Caco-2 (cell line): Measurements from ENCODE around the gene PRKAG2. TPM values are rescaled to one million over a fixed set of nuclear protein-coding genes. Genes with fewer than 3 reads are reported as not detected.

Experiments used
- BruUV-seq: library from RNA; stranded (reverse); fragments of 400-500 nt; replicated peaks from 2 replicates; lab custom pipeline; 2021; lab: Mats Ljungman, UMichigan
- CTCF ChIA-PET: fragments of 300-600 bp; sonication (Branson Sonifier 250); formaldehyde crosslinking; loops from one replicate; lab custom pipeline; 2022; ENCODE audit warnings: antibody characterized with exemption; lab: Charles Lee
- POLR2A ChIA-PET: fragments of 300-600 bp; sonication (Branson Sonifier 250); formaldehyde crosslinking; loops from one replicate; lab custom pipeline; 2022; ENCODE audit warnings: antibody characterized with exemption; lab: Charles Lee
- DNase-seq, 2 experiments: peaks; one replicate each; pipeline versions ENCODE4 v3.0.0 to v3.0.0-alpha.2; 2020 to 2022
- H3K27me3 ChIP-seq: replicated peaks from 2 replicates; pipeline ENCODE4 v1.6.0; 2011; ENCODE audit warnings: low read length; ENCODE audit not compliant: control insufficient read depth, insufficient read depth
- H3K36me3 ChIP-seq: 2 replicates; pipeline ENCODE4 v1.5.1; 2011; ENCODE audit warnings: low read length; ENCODE audit not compliant: control insufficient read depth, insufficient read depth
- H3K4me1 ChIP-seq: fragments of 250-450 bp; sonication (Bioruptor Pico); 2 replicates; pipeline ENCODE4 v1.5.1; 2020; ENCODE audit warnings: mild to moderate bottlenecking
- H3K4me3 ChIP-seq: 2 replicates; pipeline ENCODE4 v1.5.1; 2011; ENCODE audit warnings: low read depth, mild to moderate bottlenecking, control low read depth, low read length
- H3K9me3 ChIP-seq: fragments of 250-450 bp; sonication (Bioruptor Pico); 2 replicates; pipeline ENCODE4 v1.5.1; 2020; ENCODE audit warnings: mild to moderate bottlenecking, moderate library complexity
- H3K27ac Mint-ChIP-seq: one replicate; pipeline ENCODE4 v1.8.0; 2022; ENCODE audit warnings: mixed read lengths; ENCODE audit not compliant: unreplicated experiment
- H3K27me3 Mint-ChIP-seq: one replicate; pipeline ENCODE4 v1.8.0; 2022; ENCODE audit warnings: mixed read lengths; ENCODE audit not compliant: insufficient read depth, unreplicated experiment
- H3K36me3 Mint-ChIP-seq: one replicate; pipeline ENCODE4 v1.8.0; 2022; ENCODE audit warnings: mild to moderate bottlenecking, mixed read lengths; ENCODE audit not compliant: insufficient read depth, unreplicated experiment
- H3K4me1 Mint-ChIP-seq: one replicate; pipeline ENCODE4 v1.8.0; 2022; ENCODE audit warnings: low read depth, mixed read lengths; ENCODE audit not compliant: unreplicated experiment
- H3K4me3 Mint-ChIP-seq: one replicate; pipeline ENCODE4 v1.8.0; 2022; ENCODE audit warnings: mild to moderate bottlenecking, moderate library complexity, mixed read lengths; ENCODE audit not compliant: unreplicated experiment
- H3K9me3 Mint-ChIP-seq: one replicate; pipeline ENCODE4 v1.8.0; 2022; ENCODE audit warnings: mixed read lengths; ENCODE audit not compliant: unreplicated experiment
- intact Hi-C: fragments of 100-400 bp; cut with micrococcal nuclease; formaldehyde crosslinking; loops from one replicate; pipeline ENCODE4 v1.10.0; 2022; ENCODE audit not compliant: unreplicated experiment
- total RNA-seq: library from RNA; stranded (reverse); gene quantifications from 2 replicates; pipeline ENCODE4 v1.2.3, GENCODE V29; 2022
- TF ChIP-seq, protein P1 (sequence below), 2 experiments: fragments of 200-600 bp in 1 of 2; IDR thresholded peaks; 1 replicate in 1 of 2; 2 replicates in 1 of 2; pipeline versions ENCODE4 v1.5.1 to v1.8.0; 2011 to 2022; ENCODE audit warnings: antibody characterized with exemption in 1 of 2, control low read depth in 1 of 2, inconsistent platforms in 1 of 2, low read depth in 1 of 2, low read length in 1 of 2, mild to moderate bottlenecking in 1 of 2, moderate library complexity in 1 of 2; ENCODE audit not compliant: insufficient read depth in 1 of 2, severe bottlenecking in 1 of 2, unreplicated experiment in 1 of 2

The PRKAG2 gene
- total RNA-seq, 1 experiment from 2014 or later, result 15.9 TPM

DNA sequence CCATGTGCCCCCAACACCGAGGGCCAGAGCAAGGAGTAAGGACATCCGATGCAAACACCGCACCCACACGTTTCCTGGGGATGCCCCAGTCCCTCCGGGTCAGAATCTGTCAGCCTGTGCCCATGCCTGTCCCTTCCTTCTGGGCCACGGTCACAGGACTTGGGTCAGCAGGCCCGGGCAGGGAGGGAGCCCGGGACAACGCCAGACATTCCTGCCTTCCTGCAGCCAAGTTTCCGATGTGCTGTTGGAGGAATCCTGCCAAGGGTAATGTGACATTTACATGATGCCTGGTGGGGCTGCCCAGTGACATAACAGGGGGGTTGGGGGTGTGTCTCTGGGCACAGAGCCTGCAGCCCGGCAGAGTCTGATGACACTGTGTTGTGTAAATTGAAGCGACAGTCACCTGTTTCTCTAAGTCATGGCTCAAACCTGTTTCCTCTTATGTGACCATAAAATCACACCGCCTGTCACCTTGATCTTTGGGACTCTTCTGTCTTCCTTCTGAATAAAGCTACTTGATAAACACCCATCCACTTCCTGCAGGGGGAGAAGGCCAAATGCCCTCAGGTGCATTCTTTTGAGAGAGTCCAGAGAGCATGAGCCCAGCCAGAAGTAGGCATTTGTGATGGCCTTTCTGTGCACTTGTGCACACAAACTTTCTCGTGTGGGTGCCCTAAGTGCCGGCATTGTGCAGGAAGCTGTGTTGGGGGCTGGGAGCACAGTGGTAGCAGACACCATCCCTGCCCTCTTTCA, 181.9 kb downstream of the PRKAG2 start:
- Histone ChIP-seq H3K36me3 (no peaks in the 10 kb centered on the region; the same call in 1 of the 2 replicates), H3K4me3 (no peak overlapping the region), H3K27me3 (no peaks in the 10 kb centered on the region), H3K4me1 (peaks cover 38% of the 10 kb centered on the region), H3K9me3 (no peaks in the 10 kb centered on the region)
- POLR2A ChIA-PET, result no interaction called here
- H3K36me3 Mint-ChIP-seq, result no peaks in the 10 kb centered on the region
- H3K4me1 Mint-ChIP-seq, result peaks cover 22% of the 10 kb centered on the region
- intact Hi-C loops, result loop anchor here (1.0 to 10.0 kb wide), 3 partner anchors 8 to 230 kb away; partner anchors contain the start of gene RHEB
- no TSS peak for BruUV-seq
- CTCF ChIA-PET, result interaction anchor here (1.1 to 1.4 kb wide), 2 partner anchors 11 to 63 kb away, joined by 3 to 9 read pairs; no protein-coding TSS in a partner anchor
- H3K4me3 Mint-ChIP-seq, result peak overlapping the region; percentile 41
- H3K27me3 Mint-ChIP-seq, result no peaks in the 10 kb centered on the region
- peak; percentile 61 to 76 for DNase-seq
- H3K27ac Mint-ChIP-seq, result peak overlapping the region; percentile 60
- TF ChIP-seq, protein P1, sequence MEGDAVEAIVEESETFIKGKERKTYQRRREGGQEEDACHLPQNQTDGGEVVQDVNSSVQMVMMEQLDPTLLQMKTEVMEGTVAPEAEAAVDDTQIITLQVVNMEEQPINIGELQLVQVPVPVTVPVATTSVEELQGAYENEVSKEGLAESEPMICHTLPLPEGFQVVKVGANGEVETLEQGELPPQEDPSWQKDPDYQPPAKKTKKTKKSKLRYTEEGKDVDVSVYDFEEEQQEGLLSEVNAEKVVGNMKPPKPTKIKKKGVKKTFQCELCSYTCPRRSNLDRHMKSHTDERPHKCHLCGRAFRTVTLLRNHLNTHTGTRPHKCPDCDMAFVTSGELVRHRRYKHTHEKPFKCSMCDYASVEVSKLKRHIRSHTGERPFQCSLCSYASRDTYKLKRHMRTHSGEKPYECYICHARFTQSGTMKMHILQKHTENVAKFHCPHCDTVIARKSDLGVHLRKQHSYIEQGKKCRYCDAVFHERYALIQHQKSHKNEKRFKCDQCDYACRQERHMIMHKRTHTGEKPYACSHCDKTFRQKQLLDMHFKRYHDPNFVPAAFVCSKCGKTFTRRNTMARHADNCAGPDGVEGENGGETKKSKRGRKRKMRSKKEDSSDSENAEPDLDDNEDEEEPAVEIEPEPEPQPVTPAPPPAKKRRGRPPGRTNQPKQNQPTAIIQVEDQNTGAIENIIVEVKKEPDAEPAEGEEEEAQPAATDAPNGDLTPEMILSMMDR (IDR thresholded peaks at IDR 0.05; ENCODE audit: insufficient read depth in 1 of 2, low read depth in 1 of 2, low read length in 1 of 2, severe bottlenecking in 1 of 2, unreplicated experiment in 1 of 2), result no peak
- H3K9me3 Mint-ChIP-seq, result no peaks in the 10 kb centered on the region

DNA sequence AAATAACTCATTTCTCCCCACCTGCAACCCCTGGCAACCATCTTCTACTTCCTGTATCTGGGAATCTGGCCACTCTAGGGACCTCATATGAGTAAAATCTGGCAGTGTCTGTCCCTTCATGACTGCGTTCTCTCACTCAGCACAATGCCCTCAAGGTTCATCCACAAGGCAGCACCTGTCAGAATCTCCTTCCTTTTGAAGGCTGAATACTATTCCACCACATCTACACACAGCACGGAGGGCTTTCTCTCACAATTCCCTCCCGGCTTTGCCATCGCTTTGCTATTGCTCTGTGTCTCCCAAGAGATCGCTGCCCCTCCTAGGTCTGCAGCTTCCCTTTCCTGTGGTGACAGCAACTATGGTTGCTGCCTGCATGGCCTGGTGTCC, 182.5 kb downstream of the PRKAG2 start:
- CTCF ChIA-PET, result no interaction called here
- no peak overlapping the region for H3K4me3 ChIP-seq

DNA sequence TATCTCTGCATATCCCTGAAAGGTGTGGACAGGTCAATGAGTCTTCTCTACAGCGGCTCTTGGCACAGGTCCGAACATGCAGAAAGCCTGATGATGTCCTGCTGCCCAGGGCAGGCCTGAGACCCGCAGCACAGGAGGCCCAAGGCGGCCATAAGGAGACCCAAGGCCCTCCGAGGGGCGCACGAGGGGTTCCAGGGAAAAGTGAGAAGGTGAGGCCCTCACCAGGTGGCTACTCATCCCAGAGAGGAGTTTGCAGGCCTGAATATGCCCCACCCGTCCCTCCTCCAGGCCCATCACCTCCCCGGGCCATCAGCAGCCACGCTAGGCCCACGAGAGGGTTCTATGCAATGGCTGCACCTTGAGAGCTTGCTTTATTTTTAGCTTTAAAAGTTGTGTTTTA, 183.8 kb downstream of the PRKAG2 start:
- no peaks in the 10 kb centered on the region for H3K36me3 Mint-ChIP-seq
- TF ChIP-seq, protein P1 (IDR thresholded peaks at IDR 0.05; ENCODE audit: insufficient read depth in 1 of 2, low read depth in 1 of 2, low read length in 1 of 2, severe bottlenecking in 1 of 2, unreplicated experiment in 1 of 2), result no peak
- peaks cover 41% of the 10 kb centered on the region for H3K4me1 ChIP-seq
- H3K27me3 ChIP-seq, result no peaks in the 10 kb centered on the region
- no peaks in the 10 kb centered on the region for H3K27me3 Mint-ChIP-seq
- no TSS peak for BruUV-seq
- peaks cover 22% of the 10 kb centered on the region for H3K4me1 Mint-ChIP-seq
- ChIA-PET CTCF (interaction anchor here (1.3 kb wide), 1 partner anchor 61 kb away, joined by 5 read pairs; no protein-coding TSS in a partner anchor), POLR2A (no interaction called here)
- no peak for DNase-seq
- H3K4me3 Mint-ChIP-seq, result no peak overlapping the region
- no peak overlapping the region for H3K4me3 ChIP-seq
- H3K9me3 ChIP-seq, result no peaks in the 10 kb centered on the region
- intact Hi-C loops, result loop anchor here (10.0 kb wide), 1 partner anchor 228 kb away; no protein-coding TSS in a partner anchor
- H3K27ac Mint-ChIP-seq, result no peak overlapping the region
- H3K9me3 Mint-ChIP-seq, result no peaks in the 10 kb centered on the region
- H3K36me3 ChIP-seq, result no peaks in the 10 kb centered on the region; the same call in 1 of the 2 replicates

More for the DNA sequence above, 182.5 kb downstream of the PRKAG2 start:
- Mint-ChIP-seq H3K4me1 (peaks cover 22% of the 10 kb centered on the region), H3K27ac (peak overlapping the region; percentile 60), H3K27me3 (no peaks in the 10 kb centered on the region), H3K36me3 (no peaks in the 10 kb centered on the region), H3K9me3 (no peaks in the 10 kb centered on the region), H3K4me3 (no peak overlapping the region)
- H3K27me3 ChIP-seq, result no peaks in the 10 kb centered on the region
- H3K4me1 ChIP-seq, result peaks cover 38% of the 10 kb centered on the region
- H3K9me3 ChIP-seq, result no peaks in the 10 kb centered on the region
- POLR2A ChIA-PET, result no interaction called here
- no peak for DNase-seq
- no TSS peak for BruUV-seq
- intact Hi-C loops, result loop anchor here (10.0 kb wide), 1 partner anchor 230 kb away; no protein-coding TSS in a partner anchor
- H3K36me3 ChIP-seq, result no peaks in the 10 kb centered on the region; the same call in 1 of the 2 replicates
- TF ChIP-seq, protein P1 (IDR thresholded peaks at IDR 0.05; ENCODE audit: insufficient read depth in 1 of 2, low read depth in 1 of 2, low read length in 1 of 2, severe bottlenecking in 1 of 2, unreplicated experiment in 1 of 2), result no peak
